ENCODE measurements around the gene PRRX2.

Gene PRRX2

DNA sequence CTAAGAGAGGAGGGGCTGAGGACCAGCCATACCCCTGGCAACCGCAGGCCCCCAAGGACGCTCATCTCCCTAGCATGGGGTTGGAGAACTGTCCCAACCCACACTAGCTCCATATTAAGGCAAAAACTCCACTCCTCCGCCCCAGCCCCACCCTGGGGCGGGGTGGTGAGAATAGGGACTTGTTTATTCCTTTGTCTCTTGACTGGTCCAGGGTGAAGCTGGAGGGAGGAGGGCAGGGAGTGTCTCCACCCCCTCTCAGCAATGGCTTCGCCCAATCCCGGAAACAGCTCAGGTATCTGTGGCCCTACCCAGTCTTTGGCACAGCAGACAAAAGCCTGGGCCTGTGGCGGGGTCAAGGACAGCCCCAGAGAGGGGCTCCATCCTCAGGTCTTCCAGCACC lies 16.9 kb downstream of the PRRX2 start:
- no peak for DNase-seq

DNA sequence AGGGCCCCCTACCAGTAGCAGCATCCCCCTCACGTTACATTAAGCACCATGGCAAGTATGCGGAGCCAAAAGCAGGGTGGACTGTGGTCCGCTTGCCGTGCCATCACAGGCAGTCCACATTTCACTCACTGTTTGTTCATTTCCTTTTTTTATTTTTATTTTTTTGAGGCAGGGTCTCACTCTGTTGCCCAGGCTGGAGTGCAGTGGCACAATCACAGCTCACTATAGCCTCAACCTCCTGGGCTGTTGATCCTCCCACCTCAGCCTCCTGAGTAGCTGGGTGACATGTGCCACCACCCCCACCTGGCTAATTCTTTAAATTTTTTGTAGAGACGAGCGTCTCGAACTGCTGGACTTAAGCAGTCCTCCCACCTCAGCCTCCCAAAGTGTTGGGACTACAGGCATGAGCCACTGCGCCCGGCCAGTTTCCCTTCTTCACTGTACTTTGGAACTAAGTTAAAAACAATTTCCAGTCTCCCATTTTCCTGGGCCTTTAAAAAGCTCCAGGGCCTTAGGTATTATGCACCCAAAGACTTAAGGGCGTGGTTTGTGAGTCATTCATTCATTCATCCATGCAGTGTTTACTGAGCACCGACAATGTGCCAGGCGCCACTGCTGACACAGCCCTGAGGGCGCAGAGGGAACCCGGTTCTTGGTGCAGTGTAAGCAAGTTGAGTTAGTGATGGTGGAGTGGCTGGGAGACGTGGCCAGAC lies 19.9 kb downstream of the PRRX2 start:
- DNase-seq = no peak

DNA sequence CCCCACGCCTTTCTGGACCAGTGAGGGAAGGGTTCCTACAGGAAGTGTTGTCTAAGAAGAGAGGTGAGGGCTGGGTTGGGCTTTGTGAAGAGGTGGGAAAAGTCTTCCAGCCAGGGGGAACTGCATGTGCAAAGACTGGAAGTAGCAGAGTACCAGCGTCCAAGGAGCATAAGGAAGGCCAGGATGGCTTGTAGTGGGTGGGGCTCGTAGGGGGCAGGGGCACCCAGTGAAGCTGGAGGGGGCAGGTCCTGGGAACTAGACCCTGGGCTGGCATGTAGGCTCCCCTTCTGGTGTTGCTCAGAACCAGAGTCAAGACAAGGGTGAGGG lies 20.4 kb downstream of the PRRX2 start:
- DNase-seq = no peak

DNA sequence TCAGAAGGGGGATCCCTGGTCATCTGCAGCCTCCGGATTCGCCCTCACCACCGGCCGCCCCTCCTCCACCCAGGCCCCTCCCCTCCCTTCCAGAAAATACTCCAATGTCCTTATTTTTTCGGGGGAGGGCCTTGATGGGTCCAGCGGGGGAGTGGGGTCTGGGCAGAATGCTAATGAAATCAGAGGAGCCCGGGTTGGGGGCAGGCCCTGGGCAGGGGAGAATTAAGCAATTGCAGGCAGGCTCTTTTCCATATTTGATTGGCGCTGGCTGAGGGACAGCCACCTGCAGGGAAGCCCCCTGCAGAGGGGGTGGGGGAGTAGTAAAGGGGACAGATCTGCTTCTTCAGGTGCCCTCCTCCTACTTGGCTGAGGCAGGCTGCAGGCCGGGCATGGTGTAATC lies 21.3 kb downstream of the PRRX2 start:
- no peak for DNase-seq

GRCh38 chr9:129687391-129687790 lies 21.9 kb downstream of the PRRX2 start:
- no peak for DNase-seq

GRCh38 chr9:129688285-129689043 lies 23.0 kb downstream of the PRRX2 start:
- DNase-seq = no peak

DNA sequence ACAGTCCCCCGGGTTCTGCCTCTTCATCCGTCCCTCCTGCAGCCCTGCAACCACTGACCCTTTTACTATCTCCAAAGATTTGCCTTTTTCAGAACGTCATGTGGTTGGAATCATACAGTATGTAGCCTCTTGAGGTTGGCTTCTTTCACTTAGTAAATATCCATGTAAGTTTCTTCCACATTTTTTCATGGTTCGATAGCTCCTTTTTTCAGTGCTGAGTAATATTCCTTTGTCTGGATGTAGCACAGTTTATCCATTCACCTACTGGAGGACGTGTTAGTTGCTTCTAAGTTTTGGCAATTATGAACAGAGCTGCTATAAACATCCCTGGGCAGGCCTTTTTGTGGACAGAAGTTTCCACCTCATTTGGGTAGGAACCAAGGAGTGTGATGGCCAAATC lies 27.1 kb downstream of the PRRX2 start:
- DNase-seq = no peak

DNA sequence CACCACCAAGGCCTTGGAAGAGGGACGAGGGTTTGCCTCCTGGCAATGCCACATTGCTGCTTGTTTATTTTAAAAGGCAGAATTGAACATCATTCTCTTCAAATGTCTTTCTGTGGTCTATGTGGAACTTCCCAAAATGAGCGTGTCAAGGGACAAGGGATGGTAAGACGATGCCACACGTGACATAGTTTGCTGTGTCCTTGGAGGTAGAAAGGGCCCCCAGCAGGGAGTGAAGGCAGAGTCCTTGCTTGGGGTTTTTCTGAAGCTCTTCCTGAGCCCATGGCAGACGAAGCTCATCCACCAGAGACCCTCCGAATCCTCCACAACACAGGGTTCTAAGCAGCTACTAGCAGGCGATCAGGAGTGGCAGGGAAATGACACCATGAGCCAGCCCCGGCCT lies 28.3 kb downstream of the PRRX2 start:
- DNase-seq = no peak

DNA sequence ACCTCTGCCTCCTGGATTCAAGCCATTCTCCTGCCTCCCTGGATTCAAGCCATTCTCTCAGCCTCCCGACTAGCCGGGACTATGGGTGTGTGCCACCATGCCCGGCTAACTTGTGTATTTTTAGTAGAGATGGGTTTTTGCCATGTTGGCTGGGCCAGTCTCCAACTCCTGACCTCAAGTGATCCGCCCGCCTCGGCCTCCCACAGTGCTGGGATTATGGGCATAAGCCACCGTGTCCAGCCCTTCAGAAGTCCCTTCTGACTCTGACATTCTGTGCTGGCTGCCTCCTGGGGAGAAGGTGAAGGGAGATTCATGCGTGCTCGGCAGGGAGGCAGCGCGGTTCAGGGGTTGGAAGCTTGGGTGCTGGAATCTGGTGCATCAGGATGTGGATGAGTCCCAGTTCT lies 28.8 kb downstream of the PRRX2 start:
- no peak for DNase-seq

DNA sequence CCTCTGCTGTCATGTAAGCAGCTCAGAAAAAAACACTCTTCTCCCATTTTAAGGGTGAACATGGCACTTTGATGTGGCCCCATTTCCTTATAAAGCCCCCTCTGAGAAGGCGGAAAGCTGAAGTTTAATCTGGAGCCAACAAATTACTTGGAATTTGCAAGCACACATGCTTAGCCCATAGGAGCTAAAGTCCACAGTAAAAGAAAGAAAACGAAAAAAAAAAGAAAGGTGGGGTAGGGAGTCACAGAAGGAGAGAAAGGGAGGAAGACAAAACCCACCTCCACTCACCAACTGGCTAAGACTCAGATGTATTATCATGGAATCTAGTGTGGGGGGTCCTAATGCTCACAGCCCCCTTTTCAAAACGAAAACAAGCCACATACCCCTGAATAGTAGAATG lies 30.4 kb downstream of the PRRX2 start:
- DNase-seq = no peak

DNA sequence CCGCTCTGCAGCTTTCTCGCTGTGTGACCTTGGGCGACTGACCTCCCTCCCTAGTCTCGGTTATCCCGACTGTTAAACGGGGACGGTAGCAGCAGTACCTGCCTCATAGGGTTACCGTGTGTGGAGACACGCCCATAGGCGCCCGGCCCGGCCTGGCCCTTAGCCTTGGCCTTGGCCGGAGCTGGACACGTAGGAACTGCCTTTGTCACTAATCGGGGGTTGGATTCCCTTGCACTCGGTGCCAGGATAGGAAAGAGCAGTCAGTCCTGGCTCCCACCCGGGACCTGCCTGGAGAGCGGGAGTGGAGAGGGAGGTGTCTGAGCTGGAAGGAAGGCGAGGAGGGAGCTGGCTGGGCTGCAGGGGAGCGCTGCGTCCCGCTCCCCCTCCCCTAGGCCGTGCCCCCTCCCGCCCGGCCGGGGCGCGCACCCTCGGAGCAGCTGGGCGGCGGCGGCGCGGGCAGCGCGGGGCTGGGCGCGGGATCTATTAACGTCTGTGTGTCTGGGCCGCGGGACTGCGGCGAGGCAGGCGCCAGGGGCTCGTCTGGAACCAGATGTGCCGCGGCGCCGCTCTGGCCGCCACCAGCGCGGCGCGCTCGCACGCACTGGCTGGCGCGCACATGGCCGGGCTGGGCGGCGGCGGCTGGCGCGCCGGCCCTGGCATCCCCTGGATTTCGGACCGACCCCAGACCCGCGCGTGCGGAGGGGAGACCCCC lies 31.7 kb downstream of the PRRX2 start:
- no peak for DNase-seq

- DNase-seq = no peak
These were observed 32.3 kb downstream of the PRRX2 start for GRCh38 chr9:129697656-129698253.

DNA sequence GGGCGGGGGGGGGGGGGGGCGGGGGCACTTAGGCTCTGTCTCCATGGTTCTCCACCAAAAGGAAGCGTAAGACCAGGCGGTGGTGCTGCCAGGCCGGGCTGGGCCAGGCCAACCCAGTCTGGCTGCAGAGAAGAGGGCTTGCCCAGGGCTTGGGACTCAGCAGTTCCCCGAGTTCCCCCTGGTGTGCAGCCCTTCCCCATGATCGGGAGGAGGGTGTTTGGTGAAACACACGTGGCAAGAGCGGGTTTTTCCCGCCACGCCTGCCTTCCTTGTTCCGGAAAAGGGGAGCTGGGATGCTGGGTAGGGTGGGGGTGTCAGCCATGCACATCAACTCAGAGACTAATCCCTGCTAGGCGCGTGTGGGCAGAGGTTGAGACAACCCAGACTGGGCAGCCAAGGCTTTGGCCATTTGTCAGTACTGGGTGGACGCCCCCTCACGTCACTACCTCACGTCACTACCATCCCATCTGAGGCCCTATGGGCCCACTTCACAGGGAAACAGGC lies 32.9 kb downstream of the PRRX2 start:
- no peak for DNase-seq

GRCh38 chr9:129701054-129701453 lies 35.6 kb downstream of the PRRX2 start:
- DNase-seq = no peak

GRCh38 chr9:129701549-129701948 lies 36.1 kb downstream of the PRRX2 start:
- DNase-seq = no peak

GRCh38 chr9:129702589-129703520 lies 37.4 kb downstream of the PRRX2 start:
- DNase-seq = no peak

GRCh38 chr9:129703667-129704355 lies 38.4 kb downstream of the PRRX2 start:
- DNase-seq = no peak

- no peak for DNase-seq
These were observed 39.4 kb downstream of the PRRX2 start for GRCh38 chr9:129704807-129705206.

GRCh38 chr9:129708793-129709192 lies 43.3 kb downstream of the PRRX2 start:
- DNase-seq = no peak

GRCh38 chr9:129709438-129710168 lies 44.2 kb downstream of the PRRX2 start:
- DNase-seq = no peak

DNA sequence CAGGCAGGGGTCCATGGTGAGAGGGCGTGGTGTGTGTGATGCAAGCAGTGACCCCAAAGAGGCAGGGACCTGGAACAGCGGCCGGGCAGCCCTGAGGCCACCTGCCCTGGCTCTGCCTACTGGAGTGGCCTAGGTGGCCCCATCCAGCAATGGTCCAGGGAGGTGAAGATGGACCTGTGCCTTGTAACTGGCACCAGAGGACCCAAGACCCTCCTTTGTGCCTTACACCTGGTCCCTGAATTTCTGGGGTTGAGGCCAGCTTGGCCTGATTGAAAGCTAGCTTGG lies 44.7 kb downstream of the PRRX2 start:
- no peak for DNase-seq
